Astrocyte (in vitro differentiated cells and primary cell): Measurements from ENCODE around the gene SLC8A2. TPM values are rescaled to one million over a fixed set of nuclear protein-coding genes. Genes with fewer than 3 reads are reported as not detected.

Experiments
- DNase-seq: peaks from one replicate; pipeline ENCODE4 v3.0.0-alpha.2; 2010; ENCODE audit warnings: low read depth
- FAIRE-seq: peaks from 2 replicates; lab custom pipeline; 2011; peaks lifted over from hg19 to GRCh38; lab: Jason Lieb, UNC
- H2AFZ ChIP-seq: 2 replicates; pipeline ENCODE4 v1.6.0; 2012; ENCODE audit warnings: low read depth, low read length, inconsistent platforms
- H3K27ac ChIP-seq: 2 replicates; pipeline ENCODE4 v1.5.1; 2011; ENCODE audit warnings: low read depth, low read length, inconsistent platforms
- H3K27me3 ChIP-seq: 2 replicates; pipeline ENCODE4 v1.6.0; 2011; ENCODE audit warnings: low read length, inconsistent platforms; ENCODE audit not compliant: insufficient read depth
- H3K36me3 ChIP-seq: 2 replicates; pipeline ENCODE4 v1.5.1; 2011; ENCODE audit warnings: low read length, inconsistent platforms; ENCODE audit not compliant: insufficient read depth
- H3K4me1 ChIP-seq: 2 replicates; pipeline ENCODE4 v1.5.1; 2011; ENCODE audit warnings: low read length, inconsistent platforms; ENCODE audit not compliant: insufficient read depth
- H3K4me2 ChIP-seq: 2 replicates; pipeline ENCODE4 v1.6.0; 2012; ENCODE audit warnings: low read length, inconsistent platforms
- H3K4me3 ChIP-seq: 2 replicates; pipeline ENCODE4 v1.5.1; 2011; ENCODE audit warnings: low read depth, mild to moderate bottlenecking, low read length, inconsistent platforms; ENCODE audit not compliant: insufficient read depth
- H3K79me2 ChIP-seq: 2 replicates; pipeline ENCODE4 v1.6.0; 2012; ENCODE audit warnings: mild to moderate bottlenecking, low read length, inconsistent platforms; ENCODE audit not compliant: insufficient read depth
- H3K9ac ChIP-seq: 2 replicates; pipeline ENCODE4 v1.6.0; 2012; ENCODE audit warnings: mild to moderate bottlenecking, low read length, inconsistent platforms
- H3K9me3 ChIP-seq: 2 replicates; pipeline ENCODE4 v1.5.1; 2012; ENCODE audit warnings: low read depth, mild to moderate bottlenecking, low read length, inconsistent platforms; ENCODE audit not compliant: insufficient read depth
- H4K20me1 ChIP-seq: 2 replicates; pipeline ENCODE4 v1.6.0; 2012; ENCODE audit warnings: low read length, inconsistent platforms; ENCODE audit not compliant: insufficient read depth
- H3K27ac Mint-ChIP-seq: one replicate; pipeline ENCODE4 v1.8.0; 2021; ENCODE audit warnings: mild to moderate bottlenecking, mixed read lengths; ENCODE audit not compliant: unreplicated experiment
- H3K27me3 Mint-ChIP-seq: one replicate; pipeline ENCODE4 v1.8.0; 2021; ENCODE audit warnings: low read depth, mixed read lengths; ENCODE audit not compliant: unreplicated experiment
- H3K36me3 Mint-ChIP-seq: one replicate; pipeline ENCODE4 v1.8.0; 2021; ENCODE audit warnings: low read depth, mixed read lengths; ENCODE audit not compliant: unreplicated experiment
- H3K4me1 Mint-ChIP-seq: one replicate; pipeline ENCODE4 v1.8.0; 2021; ENCODE audit warnings: low read depth, mixed read lengths; ENCODE audit not compliant: unreplicated experiment
- H3K4me3 Mint-ChIP-seq: one replicate; pipeline ENCODE4 v1.8.0; 2021; ENCODE audit warnings: mild to moderate bottlenecking, moderate library complexity, mixed read lengths; ENCODE audit not compliant: unreplicated experiment
- H3K9me3 Mint-ChIP-seq: one replicate; pipeline ENCODE4 v1.8.0; 2021; ENCODE audit warnings: mild to moderate bottlenecking, mixed read lengths; ENCODE audit not compliant: unreplicated experiment
- EZH2 ChIP-seq: IDR thresholded peaks from 2 replicates; pipeline ENCODE4 v1.6.1; 2012; ENCODE audit warnings: mild to moderate bottlenecking, low read length, inconsistent platforms; ENCODE audit not compliant: insufficient read depth
- total RNA-seq: library from RNA; stranded (reverse); gene quantifications from 2 replicates; pipeline ENCODE4 v1.2.1, GENCODE V29; 2021
- TF ChIP-seq, protein P1 (sequence below): IDR thresholded peaks from 2 replicates; pipeline ENCODE4 v1.5.1; 2011; ENCODE audit warnings: low read depth, mild to moderate bottlenecking, inconsistent platforms, low read length, moderate library complexity; ENCODE audit not compliant: insufficient read depth

SLC8A2 gene
- total RNA-seq, 1 donor from 2014 or later: 3.3 TPM

DNA sequence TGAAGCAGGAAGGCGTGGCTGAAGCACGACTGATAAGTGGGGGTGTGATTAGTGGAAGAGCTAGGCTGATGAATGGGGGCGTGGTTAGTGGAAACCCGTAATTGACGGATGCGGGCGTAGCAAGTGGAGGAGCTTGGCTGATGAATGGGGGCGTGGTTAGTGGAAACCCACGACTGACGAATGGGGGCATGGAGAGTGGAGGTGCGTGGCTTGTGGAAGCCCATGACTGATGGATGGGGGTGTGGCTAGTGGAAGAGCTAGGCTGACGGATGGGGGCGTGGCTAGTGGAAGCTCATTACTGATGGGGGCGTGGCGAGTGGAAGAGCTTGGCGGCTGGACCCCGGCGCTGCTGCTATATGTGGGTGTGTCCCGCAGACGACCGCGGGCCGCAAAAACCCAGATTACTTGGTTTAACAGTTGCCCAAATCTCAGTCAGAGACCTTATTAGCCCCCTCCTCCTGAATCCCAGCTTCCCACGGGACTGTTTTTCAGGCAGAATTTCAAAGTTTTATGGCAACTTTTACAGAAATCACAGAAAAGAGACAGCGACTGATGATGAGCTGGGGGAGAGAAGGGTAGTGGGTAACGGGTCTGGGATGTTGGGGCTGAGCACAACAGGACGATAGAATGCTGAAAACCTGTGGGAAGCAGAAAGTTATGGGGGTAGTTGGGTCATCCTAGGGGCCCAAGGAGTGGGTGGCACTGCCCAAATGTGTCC is 43.4 kb downstream of the SLC8A2 start:
- H3K27ac Mint-ChIP-seq: no peak overlapping the region
- Histone ChIP-seq H3K79me2 (no peaks in the 10 kb centered on the region), H3K9ac (peak overlapping the region; percentile 51), H4K20me1 (peaks cover 6% of the 10 kb centered on the region), H3K27me3 (peaks cover 13% of the 10 kb centered on the region), H3K27ac (peak overlapping the region; percentile 23), H2AFZ (peak overlapping the region; percentile 78), H3K9me3 (no peaks in the 10 kb centered on the region), H3K4me2 (peak overlapping the region; percentile 92), H3K4me1 (peaks cover 16% of the 10 kb centered on the region), H3K4me3 (peak overlapping the region; percentile 46), H3K36me3 (no peaks in the 10 kb centered on the region)
- FAIRE-seq (peak; percentile 71), DNase-seq (peak; percentile 98)
- peaks cover 4% of the 10 kb centered on the region for H3K9me3 Mint-ChIP-seq
- peaks cover 12% of the 10 kb centered on the region for H3K27me3 Mint-ChIP-seq
- H3K4me3 Mint-ChIP-seq: no peak overlapping the region
- no peaks in the 10 kb centered on the region for H3K36me3 Mint-ChIP-seq
- peaks cover 2% of the 10 kb centered on the region for H3K4me1 Mint-ChIP-seq
- TF ChIP-seq, protein P1, sequence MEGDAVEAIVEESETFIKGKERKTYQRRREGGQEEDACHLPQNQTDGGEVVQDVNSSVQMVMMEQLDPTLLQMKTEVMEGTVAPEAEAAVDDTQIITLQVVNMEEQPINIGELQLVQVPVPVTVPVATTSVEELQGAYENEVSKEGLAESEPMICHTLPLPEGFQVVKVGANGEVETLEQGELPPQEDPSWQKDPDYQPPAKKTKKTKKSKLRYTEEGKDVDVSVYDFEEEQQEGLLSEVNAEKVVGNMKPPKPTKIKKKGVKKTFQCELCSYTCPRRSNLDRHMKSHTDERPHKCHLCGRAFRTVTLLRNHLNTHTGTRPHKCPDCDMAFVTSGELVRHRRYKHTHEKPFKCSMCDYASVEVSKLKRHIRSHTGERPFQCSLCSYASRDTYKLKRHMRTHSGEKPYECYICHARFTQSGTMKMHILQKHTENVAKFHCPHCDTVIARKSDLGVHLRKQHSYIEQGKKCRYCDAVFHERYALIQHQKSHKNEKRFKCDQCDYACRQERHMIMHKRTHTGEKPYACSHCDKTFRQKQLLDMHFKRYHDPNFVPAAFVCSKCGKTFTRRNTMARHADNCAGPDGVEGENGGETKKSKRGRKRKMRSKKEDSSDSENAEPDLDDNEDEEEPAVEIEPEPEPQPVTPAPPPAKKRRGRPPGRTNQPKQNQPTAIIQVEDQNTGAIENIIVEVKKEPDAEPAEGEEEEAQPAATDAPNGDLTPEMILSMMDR: no peak
- TF ChIP-seq EZH2: no peak

DNA sequence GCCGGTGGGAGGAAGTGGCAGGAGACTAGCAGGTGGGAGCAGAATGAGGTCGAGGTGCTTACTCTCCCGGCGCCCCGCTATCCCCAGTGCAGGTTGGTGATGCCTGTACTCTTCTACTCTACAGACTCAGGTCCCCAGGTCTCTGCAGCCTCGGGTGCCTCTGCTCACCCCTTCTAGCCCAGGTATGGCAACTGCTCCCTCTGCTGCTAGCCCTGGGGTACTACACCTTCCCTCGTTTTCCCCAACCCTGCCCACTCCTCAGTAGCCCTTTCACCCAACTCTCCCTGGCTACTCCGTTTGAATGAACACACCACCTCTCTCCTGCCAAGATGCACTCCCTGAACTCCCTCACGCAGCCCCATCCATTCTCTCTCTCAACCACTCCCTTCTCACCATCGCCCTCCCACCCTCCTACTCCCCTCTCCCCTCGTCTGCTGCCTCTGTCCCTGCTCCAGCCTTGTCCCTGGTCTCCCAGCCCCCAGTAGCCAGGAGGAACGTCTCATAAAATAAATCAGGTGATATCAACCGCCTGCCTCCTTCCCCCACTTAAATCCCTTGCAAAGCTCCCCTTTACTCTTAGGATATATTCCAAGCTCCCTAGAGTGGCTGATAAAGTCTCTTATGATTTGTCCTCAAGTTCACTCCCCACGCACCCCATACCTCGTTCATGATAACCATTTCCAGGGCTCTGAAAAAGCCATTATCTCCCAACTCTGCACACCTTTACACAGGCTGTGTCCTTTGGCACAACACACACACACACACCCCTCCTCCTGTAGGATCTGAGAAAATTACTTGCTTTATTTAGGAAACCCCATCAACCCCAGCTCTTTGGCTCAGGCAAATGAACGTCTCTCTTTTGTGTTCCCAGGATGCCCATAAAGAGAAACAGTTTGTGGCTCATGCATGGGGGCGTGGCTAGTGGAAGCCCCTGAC is 44.2 kb downstream of the SLC8A2 start:
- no peak overlapping the region for H3K4me3 Mint-ChIP-seq
- Histone ChIP-seq H3K27me3 (peaks cover 19% of the 10 kb centered on the region), H3K4me2 (peak overlapping the region; percentile 92), H3K79me2 (no peaks in the 10 kb centered on the region), H3K9me3 (no peaks in the 10 kb centered on the region), H3K36me3 (no peaks in the 10 kb centered on the region), H3K9ac (peak overlapping the region; percentile 51), H3K4me1 (peaks cover 16% of the 10 kb centered on the region), H3K27ac (peak overlapping the region; percentile 23), H4K20me1 (peaks cover 7% of the 10 kb centered on the region), H3K4me3 (peak overlapping the region; percentile 39), H2AFZ (peak overlapping the region; percentile 50)
- DNase-seq (peak; percentile 25), FAIRE-seq (no peak)
- no peaks in the 10 kb centered on the region for H3K9me3 Mint-ChIP-seq
- H3K27me3 Mint-ChIP-seq: peaks cover 12% of the 10 kb centered on the region
- no peak overlapping the region for H3K27ac Mint-ChIP-seq
- TF ChIP-seq, protein P1: peak; percentile 86
- TF ChIP-seq EZH2: no peak
- peaks cover 7% of the 10 kb centered on the region for H3K4me1 Mint-ChIP-seq
- H3K36me3 Mint-ChIP-seq: no peaks in the 10 kb centered on the region
